Sigmoid colon (tissue), 4 donors: ENCODE data around the gene FRAS1.

Source experiments
- EP300 ChIP-seq, 4 donors: sonication (generic); formaldehyde crosslinking; IDR thresholded peaks; one replicate each; pipeline ENCODE4 v1.6.1; 2017; ENCODE audit warnings: antibody characterized with exemption in 4 of 4
- POLR2A ChIP-seq, 2 donors: fragments of 450-650 bp; IDR thresholded peaks; one replicate each; pipeline ENCODE4 v1.6.1; 2016; ENCODE audit warnings: antibody characterized with exemption in 2 of 2, mild to moderate bottlenecking in 2 of 2, moderate library complexity in 2 of 2
- POLR2AphosphoS5 ChIP-seq, 4 donors: sonication (generic); formaldehyde crosslinking; IDR thresholded peaks; one replicate each; pipeline ENCODE4 v1.6.1; 2017; ENCODE audit warnings: antibody characterized with exemption in 4 of 4
- TF ChIP-seq, protein P1 (sequence below), 4 experiments: fragments of 450-650 bp in 3 of 4; fragments of 200-600 bp in 1 of 4; IDR thresholded peaks; one replicate each; pipeline ENCODE4 v1.5.1; 2016 to 2019; ENCODE audit warnings: antibody characterized with exemption in 4 of 4, mild to moderate bottlenecking in 3 of 4, moderate library complexity in 2 of 4

DNA sequence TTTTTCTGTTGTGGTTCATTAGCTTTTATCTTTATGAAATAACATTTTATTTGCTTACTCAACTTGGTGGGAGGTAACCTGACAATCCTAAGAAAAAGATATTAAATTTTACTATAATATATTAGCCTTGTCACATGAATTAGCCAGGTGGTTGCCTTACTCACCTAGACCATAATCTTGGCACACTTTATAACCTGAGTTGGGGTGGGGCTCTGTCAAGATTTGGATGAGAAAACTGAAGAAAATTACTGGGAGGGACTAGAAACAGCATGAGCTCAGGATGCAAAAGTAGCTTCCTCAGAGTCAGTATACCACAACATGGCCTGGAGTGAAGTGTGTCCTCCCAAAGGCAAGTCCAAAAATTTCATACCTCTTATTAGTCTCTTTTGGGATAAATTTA lies 329.6 kb downstream of the FRAS1 start:
- TF ChIP-seq POLR2AphosphoS5 (IDR thresholded peaks at IDR 0.05) (no peak), POLR2A (IDR thresholded peaks at IDR 0.05) (no peak), EP300 (IDR thresholded peaks at IDR 0.05) (no peak)
- TF ChIP-seq, protein P1, sequence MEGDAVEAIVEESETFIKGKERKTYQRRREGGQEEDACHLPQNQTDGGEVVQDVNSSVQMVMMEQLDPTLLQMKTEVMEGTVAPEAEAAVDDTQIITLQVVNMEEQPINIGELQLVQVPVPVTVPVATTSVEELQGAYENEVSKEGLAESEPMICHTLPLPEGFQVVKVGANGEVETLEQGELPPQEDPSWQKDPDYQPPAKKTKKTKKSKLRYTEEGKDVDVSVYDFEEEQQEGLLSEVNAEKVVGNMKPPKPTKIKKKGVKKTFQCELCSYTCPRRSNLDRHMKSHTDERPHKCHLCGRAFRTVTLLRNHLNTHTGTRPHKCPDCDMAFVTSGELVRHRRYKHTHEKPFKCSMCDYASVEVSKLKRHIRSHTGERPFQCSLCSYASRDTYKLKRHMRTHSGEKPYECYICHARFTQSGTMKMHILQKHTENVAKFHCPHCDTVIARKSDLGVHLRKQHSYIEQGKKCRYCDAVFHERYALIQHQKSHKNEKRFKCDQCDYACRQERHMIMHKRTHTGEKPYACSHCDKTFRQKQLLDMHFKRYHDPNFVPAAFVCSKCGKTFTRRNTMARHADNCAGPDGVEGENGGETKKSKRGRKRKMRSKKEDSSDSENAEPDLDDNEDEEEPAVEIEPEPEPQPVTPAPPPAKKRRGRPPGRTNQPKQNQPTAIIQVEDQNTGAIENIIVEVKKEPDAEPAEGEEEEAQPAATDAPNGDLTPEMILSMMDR (IDR thresholded peaks at IDR 0.05), result no peak
